Peyer's patch (tissue), 4 donors: ENCODE results near the gene SNED1.

Source experiments
- CTCF ChIP-seq, 6 experiments: fragments of 450-650 bp in 4 of 6; fragments of 200-600 bp in 2 of 6; sonication (generic) in 1 of 6; IDR thresholded peaks; one replicate each; pipeline ENCODE4 v1.5.1; 2017 to 2019; ENCODE audit warnings: antibody characterized with exemption in 6 of 6, mild to moderate bottlenecking in 3 of 6, moderate library complexity in 1 of 6
- POLR2A ChIP-seq, 2 donors: fragments of 450-650 bp; IDR thresholded peaks; one replicate each; pipeline ENCODE4 v1.5.1; 2017; ENCODE audit warnings: antibody characterized with exemption in 2 of 2, mild to moderate bottlenecking in 2 of 2, moderate library complexity in 2 of 2

DNA sequence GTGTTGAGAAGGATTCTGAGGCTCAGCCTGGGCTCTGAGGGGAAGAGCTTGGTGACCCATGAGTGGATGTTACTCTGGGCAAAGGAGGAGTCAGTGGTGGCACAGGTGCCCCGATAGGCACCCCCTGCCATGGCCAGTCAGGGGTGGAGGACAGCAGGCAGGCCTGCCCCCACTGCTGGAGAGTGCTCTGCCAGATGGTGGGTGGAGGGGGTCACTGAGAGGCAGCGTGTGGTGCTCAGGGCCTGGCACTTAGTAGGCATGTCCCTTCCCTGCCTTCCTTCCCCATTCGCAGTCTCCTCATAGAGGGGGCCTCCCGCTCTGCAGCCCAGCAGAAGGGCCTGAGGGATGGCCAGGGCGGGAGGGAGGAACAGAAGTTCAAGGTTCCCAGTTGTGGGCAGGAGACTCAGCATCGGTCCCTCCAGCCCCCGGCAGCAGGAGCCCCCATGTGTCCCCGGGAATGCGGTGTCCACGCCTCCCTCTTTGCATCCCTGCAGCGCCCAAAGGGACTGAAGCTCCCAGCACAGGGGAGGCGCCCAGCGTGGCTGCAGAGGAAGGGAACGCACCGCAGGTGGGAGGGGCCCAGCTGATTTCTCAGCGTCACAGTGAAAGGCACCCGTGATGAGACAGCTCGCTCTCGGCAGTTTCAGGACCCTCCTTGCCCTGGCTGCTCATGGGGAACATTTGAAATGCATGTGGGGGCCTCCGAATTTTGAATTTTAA, 5.7 kb upstream of the SNED1 start:
- TF ChIP-seq CTCF (IDR thresholded peaks at IDR 0.05) (no peak), POLR2A (IDR thresholded peaks at IDR 0.05) (no peak)
